Stimulated activated CD8-positive, alpha-beta memory T cell treated with anti-CD3 and anti-CD28 coated beads, Interleukin-15, amount 100 ng/mL, for 1 hour (primary cell): ENCODE data around the gene LHFPL5.

Experiments used
- DNase-seq: peaks from one replicate; pipeline ENCODE4 v3.0.0-alpha.2; 2020; ENCODE audit warnings: low read depth

LHFPL5 gene

DNA sequence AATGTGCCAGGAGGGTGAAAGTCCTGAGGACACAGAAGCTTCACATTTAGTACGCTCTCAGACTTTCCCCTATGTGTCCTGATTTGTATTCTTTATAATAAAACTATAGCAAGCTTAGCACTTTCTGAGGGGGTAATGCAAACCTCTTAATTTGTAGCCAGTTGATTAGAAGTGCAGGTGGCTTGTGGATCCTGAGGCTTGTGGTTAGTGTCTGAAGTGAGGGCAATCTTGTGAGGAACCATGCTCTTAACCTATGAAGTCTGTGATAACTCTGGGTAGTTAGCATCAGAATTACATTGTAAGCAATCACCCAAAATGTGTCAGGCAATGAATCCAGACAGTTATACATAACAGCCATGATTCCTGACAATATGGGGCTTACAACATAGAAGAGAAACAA is 51.1 kb downstream of the LHFPL5 start:
- DNase-seq, result no peak

DNA sequence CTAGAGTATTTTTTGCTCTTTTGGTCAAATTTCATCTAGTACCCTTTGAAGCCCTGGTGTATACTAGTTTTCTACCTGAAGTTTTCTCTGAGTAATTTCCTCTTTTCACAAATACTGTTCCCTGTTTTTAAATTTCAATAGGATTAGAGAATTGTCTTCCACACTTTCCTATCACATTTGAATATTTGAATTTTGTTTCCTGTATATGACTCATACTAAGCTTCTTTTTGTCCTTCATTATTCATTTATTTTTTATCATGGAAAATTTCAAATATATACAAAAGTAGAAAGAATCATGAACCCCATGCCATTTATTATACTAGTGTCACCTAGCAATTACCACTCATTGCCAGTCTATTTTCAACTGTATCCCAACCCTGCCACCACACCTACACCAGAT is 52.7 kb downstream of the LHFPL5 start:
- DNase-seq, result no peak

DNA sequence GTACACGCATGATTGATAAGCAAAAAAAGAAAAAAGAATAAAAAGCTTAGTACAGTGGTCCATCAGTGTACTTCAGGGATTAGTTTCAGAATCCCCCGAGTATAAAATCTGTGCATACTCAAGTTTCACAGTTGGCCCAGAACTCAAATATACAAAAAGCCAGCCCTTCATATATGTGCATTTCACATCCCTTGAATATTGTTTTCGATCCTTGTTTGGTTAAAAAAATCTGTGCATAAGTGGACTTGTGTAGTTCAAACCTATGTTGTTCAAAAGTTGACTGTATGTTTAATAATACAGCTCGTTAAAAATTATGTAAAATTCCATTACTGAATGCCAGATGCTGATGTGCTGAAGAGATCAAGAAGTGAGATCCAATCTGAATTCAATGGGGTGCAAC is 54.2 kb downstream of the LHFPL5 start:
- DNase-seq, result no peak
